HG03354 (cell line): ENCODE results near the gene WASF3.
A peak's percentile ranks its signal among the peaks of the same experiment; 100 is the strongest.

Experiments used
- ATAC-seq: cut with Tn5 transposase; IDR thresholded peaks from one replicate; pipeline ENCODE4 v1.9.1; 2021; ENCODE audit warnings: mild to moderate bottlenecking; ENCODE audit not compliant: unreplicated experiment, poor library complexity, severe bottlenecking

Gene WASF3

GRCh38 chr13:26584713-26585112, 27.2 kb downstream of the WASF3 start:
- no peak for ATAC-seq

- no peak for ATAC-seq
Measured at GRCh38 chr13:26585136-26585535, 27.7 kb downstream of the WASF3 start.

DNA sequence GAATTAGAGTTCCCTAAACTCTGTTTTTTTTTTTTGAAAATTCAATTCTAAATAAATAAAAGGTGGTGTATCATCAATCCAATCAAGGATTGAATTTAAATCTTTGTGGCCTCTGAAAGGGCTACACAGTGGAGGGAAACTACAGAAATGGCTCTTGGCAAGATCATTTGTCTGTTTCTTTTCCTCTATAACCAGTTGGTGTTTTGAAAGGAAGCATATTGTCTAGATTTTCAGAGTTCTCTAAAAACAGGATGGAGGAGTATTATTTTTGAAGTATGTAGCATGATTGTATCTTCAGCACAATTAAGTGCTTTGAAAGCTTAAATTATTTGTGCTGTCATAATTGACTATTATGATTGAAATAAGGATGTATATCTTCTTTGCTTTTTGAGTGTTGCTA, 29.8 kb downstream of the WASF3 start:
- no peak for ATAC-seq

DNA sequence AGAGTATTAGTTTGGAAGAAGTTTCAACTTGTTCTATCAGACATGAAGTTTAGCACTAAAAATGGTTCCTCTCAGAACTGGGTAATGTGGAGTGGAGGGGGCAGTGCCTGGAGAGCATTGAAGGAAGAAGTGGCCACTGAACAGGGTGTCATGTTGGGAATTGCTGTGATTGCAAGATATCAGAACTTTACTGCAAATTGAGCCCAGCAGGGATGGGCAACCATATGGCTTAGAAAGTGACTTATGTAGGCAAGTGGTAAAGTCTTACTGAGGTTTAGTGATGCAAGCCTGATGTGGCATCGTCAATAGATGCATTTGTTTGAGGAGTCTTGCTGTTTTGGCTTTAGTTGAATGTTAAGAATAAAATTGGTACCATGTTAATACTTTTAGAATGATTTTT, 31.7 kb downstream of the WASF3 start:
- no peak for ATAC-seq

DNA sequence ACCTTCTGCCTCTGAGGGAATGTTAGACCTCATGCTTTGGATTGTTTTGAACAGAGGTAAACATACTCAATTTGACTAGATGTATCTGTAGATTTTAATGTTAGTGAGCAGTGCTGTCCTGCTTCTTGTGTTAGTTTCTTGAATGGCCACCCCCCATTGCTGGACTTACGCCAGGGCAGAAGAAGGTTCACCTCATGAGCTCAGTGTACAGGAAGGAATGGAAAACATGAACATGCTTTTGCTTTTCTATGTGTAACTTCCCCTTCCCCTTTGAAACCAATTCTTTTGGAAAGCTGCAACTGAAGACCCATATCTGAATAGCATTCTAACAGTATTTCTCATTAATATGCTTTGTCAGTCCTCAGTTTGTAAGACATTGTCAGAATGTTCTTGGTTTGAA, 32.3 kb downstream of the WASF3 start:
- no peak for ATAC-seq

DNA sequence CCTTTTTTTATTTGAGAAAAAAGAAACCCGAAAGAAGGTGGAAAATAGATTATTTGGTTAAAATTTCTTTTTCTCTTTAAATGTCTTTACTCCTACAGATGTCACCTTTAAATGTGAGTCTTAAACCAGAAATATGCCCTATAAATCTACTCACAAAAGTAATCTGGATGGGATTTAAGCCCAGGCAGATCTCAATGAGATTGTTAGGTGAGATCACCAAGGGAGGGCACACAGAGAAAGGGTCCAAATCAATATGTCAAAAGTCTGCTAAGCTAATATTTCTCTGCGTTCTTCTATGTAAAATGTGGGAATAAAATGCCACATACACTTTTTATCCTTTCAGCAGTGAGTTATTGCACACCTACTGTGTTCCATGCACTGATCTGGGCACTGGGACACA, 32.9 kb downstream of the WASF3 start:
- ATAC-seq, result no peak

DNA sequence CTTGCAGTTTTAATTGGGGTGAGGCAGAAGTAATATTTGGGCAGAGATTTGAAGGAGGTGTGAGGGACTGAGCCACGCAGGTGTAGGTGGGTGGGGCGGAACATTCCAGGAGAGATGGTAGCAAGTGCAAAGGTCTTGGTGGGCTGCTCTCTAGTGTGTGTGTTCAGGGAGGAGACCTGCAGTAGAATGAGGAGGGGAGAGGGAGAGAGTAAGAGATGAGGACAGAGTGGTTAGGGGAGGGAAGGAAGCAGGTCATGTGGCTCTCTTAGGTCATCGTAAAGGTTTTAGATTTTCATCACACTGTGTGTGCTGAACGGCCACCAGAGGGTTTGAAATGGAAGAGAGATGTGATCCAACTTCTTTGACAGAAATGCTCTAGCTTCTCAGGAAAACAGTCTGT, 33.5 kb downstream of the WASF3 start:
- ATAC-seq, result no peak

GRCh38 chr13:26591672-26592071, 34.2 kb downstream of the WASF3 start:
- no peak for ATAC-seq

DNA sequence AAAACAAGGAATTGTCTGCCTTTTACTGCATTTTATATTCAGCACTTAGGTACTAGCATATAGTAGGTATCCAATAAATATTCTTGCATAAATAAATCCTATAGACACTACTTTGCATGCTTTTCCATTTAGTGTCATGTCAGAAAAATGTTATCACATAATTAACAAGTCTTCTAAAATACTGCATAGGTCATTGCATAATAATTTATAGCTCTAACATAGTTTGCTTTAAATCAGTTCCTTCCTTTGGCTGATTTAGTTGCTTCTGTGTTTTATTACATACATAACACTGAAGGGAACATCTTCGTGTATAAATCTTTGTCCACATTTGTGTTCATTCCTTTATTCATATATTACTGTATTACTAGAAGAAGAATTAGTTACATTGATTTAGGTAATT, 36.2 kb downstream of the WASF3 start:
- no peak for ATAC-seq

GRCh38 chr13:26594363-26594762, 36.9 kb downstream of the WASF3 start:
- ATAC-seq, result no peak

DNA sequence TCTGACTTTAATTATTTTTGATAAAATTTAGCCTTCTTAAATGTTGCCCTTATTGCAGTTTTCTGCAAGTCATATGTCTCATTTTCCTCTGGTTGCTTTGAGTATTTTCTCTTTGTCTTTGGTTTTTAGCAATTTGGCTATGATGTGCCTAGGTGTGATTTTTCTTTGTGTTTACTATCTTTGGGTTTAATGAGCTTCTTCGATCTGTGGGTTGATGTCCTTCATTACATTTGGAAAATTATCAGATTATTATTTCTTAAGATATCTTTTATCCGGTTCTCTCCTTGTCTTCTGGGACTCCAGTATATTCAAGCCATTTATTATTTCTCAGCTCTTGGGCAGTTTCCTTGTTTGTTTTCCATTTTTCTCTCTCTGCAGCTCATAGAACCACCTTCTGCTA, 39.0 kb downstream of the WASF3 start:
- no peak for ATAC-seq

GRCh38 chr13:26599403-26599802, 41.9 kb downstream of the WASF3 start:
- ATAC-seq, result no peak

DNA sequence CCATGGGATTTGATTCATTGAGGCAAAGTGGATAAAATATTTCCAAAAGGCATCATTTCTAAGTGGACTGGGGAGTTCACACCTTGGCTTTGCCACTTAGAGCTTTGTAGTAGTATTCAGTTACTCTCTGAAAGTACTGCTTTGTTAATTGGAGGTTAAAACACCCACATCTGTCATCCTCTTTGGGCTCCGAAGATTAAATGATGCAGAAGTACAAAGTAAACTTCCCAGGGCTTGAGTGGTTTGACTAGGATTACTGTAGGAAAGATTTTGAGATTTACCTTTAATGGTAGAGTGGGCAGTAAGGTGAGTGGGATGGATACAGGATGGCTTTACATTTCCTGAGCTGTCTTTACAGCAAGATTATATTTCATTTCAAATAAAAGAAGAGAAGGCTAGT, 42.4 kb downstream of the WASF3 start:
- no peak for ATAC-seq

- no peak for ATAC-seq
Measured at GRCh38 chr13:26600343-26600742, 42.9 kb downstream of the WASF3 start.

DNA sequence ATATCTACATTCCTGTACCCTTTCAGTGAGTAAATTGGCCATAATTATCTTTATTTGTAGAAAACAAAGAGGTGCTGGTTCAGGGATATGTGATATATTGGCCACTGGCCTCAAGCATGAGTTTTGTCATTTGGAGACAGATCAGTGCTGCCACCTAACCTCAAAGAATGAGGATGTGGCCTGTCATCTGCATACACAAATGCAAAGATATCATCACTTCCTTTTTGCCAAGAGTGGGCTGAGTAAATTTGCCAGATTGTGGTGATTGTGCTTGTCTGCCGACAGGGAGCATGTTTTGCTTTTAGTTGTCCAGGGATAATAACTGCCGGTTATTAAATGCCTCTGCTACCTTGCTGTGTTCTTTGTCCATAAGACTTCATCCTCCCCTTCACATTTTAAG, 44.2 kb downstream of the WASF3 start:
- ATAC-seq, result peak; percentile 50

- no peak for ATAC-seq
Measured at GRCh38 chr13:26602783-26603182, 45.3 kb downstream of the WASF3 start.

DNA sequence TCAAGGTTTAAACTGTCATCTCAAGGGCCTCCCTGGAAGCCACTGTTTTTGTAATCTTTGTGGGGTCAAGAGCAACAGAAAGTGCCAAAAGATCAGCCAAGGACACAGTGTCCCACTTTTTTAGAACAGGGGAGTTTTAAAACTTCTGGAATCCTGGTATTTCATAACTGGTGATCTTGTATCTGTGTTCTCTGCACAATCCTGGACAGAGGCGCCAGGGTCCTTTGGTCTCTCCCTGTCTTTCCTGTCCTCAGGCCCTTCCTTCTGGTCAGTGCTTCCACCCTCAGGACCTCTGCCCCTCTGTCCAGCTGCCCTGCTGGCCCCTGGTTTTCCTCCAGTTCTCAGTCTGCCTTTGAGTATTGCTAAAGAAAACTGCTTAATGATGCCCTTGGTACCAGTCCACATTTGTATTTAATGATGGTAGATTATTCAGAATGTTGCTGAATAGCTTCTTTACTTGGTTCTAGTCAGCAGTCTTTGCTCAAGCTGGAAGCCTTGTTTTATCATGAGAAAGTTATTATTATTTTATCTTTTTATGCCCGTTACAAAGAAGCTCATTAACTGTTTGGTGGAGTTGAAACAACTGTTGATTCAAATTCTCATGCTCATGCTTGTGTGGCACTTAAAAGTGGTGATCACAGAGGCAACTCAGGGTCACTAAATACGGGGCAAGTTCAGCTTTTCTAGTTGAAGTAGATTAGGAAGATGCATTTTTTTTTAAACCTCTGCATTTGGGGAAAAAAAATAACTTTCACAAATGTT, 47.5 kb downstream of the WASF3 start:
- ATAC-seq, result no peak

DNA sequence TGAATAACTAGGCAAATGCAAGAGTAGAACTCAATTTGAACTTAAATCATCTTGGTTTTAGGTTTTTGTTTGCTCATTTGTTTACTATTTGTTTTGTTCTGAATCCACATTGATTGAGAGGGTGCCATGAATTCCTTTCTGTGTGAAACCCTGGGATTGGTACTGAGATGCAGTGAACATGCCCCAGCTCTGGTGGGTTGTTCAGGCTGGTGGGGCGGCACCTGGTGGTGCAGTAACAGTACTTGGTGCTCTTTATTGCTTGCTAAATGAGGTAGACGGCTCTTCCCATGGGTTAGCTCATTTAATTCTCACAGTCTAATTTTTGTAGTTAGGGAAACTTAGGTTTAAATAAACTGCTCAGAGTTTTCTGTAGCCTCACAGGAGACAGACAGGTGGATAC, 48.4 kb downstream of the WASF3 start:
- no peak for ATAC-seq

- ATAC-seq, result no peak
Measured at GRCh38 chr13:26606631-26607030, 49.1 kb downstream of the WASF3 start.

DNA sequence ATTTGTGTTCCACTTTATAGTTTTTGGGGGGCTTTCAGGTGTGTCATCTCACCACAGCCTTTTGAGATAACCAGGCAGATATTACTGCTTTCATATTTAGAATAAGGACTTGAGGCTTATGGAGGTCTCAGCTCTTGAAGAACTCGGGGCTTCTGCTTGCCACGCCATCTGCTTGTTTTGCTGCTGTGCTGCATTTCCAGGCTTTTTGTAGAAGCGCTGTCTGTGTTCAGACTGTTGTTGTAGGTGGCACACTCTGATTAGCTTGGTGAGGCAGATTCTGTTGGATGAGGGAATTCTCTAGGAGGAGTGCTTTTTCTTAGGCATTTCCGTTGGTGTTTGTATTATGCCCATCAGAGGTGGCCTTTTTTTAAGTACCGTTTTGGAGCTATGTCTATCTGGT, 57.2 kb downstream of the WASF3 start:
- no peak for ATAC-seq

DNA sequence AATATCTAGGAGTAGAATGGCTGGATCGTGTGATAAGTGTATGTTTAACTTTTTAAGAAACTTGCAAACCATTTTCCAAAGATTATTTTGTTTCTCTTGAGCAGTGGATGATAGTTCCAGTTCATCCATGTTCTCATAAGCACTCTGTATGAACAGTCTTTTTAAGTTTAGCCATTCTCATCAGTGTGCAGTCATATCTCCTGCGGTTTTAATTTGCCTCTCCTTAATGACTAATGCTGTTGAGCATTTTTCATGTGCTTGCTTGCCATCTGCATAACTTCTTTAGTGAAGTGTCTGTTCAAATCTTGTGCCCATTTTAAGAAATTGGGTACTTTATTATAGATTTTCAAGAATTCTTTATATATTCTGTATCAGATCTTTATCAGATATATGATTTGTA, 58.6 kb downstream of the WASF3 start:
- ATAC-seq, result no peak

DNA sequence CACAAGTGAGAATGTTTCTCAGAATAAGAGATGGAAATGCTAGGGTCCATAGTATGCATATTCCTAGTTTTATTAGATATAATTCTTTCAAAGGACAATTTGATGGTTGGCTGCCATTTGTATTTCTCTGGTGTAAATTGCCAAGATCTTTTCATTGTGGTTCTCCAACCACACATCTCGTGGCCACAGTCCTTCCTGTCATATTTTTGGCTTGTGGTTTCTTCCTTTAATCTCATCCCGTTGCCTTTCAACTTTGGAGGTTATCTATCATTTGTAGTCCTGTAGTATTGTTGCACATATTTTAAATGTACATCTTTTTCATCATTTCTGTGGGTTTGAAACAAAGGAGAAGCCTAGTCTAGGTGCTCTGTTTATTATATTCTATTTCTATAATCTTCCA, 61.2 kb downstream of the WASF3 start:
- no peak for ATAC-seq
